Mesothelial cell of epicardium (in vitro differentiated cells): Measurements from ENCODE around the gene WNK4. TPM values are rescaled to one million over a fixed set of nuclear protein-coding genes. Genes with fewer than 3 reads are reported as not detected.

ENCODE experiments used
- DNase-seq, 2 experiments: peaks; one replicate each; pipeline ENCODE4 v3.0.0; 2021; ENCODE audit warnings: low spot score in 2 of 2; ENCODE audit not compliant: unreplicated experiment in 2 of 2
- H3K27ac Mint-ChIP-seq: 2 replicates; pipeline ENCODE4 v1.8.0; 2021; ENCODE audit warnings: mixed read lengths
- H3K27me3 Mint-ChIP-seq: 2 replicates; pipeline ENCODE4 v1.8.0; 2021; ENCODE audit warnings: low read depth, mixed read lengths
- H3K36me3 Mint-ChIP-seq: 2 replicates; pipeline ENCODE4 v1.8.0; 2021; ENCODE audit warnings: mixed read lengths
- H3K4me1 Mint-ChIP-seq: 2 replicates; pipeline ENCODE4 v1.8.0; 2021; ENCODE audit warnings: mixed read lengths
- H3K4me3 Mint-ChIP-seq: 2 replicates; pipeline ENCODE4 v1.8.0; 2021; ENCODE audit warnings: mild to moderate bottlenecking, moderate library complexity, mixed read lengths
- H3K9me3 Mint-ChIP-seq: 2 replicates; pipeline ENCODE4 v1.8.0; 2021; ENCODE audit warnings: mixed read lengths
- CTCF ChIP-seq: fragments of 200-600 bp; sonication (generic); IDR thresholded peaks from one replicate; pipeline ENCODE4 v1.5.0; 2021; ENCODE audit warnings: antibody characterized with exemption; ENCODE audit not compliant: unreplicated experiment
- total RNA-seq: library from RNA; stranded (reverse); gene quantifications from 3 replicates; pipeline ENCODE4 v1.2.1, GENCODE V29; 2021

The WNK4 gene
- total RNA-seq, 1 donor from 2014 or later = 1.7 TPM

DNA sequence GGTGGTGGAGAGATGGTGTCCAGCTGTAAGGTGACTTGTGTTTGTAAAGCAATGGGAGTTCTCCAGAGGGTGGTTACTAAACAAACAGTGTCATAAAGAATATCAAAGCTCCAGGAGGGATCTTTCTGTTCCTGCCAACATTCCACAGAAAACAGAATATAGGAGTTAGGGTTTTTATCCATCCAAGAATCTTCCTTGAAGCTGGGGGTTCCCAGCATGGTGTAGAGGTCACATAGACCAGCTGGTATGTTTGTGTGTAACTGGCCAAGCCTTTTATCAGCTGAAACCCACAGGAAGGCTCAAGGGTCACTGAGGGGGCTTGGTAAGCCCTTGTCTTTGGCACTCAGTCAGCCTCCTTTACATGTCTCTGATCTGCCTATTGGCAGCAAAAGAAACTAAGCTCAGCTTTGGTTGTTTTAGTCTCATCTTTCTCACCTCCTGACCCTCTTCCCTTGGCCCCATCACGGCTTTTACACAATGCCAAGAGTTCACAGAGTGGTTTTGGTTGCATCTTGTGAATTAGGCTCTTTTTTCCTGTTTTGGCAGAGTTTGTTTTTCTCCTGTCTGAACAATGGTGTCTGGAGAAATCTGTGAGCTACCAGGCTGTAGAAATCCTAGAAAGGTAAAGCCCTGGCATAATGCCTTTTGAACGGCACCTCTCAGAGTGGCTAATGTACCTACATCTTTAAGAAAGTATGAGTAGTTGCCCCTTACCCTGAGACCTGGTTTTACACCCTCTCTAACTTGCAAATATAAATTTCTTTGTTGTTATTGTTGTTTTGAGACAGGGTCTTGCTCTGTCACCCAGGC lies 22.9 kb downstream of the WNK4 start:
- H3K9me3 Mint-ChIP-seq = no peaks in the 10 kb centered on the region
- H3K4me1 Mint-ChIP-seq = peaks cover 5% of the 10 kb centered on the region
- H3K27ac Mint-ChIP-seq = no peak overlapping the region
- DNase-seq = no peak
- no peak for TF ChIP-seq CTCF
- H3K27me3 Mint-ChIP-seq = peaks cover 12% of the 10 kb centered on the region
- no peaks in the 10 kb centered on the region for H3K36me3 Mint-ChIP-seq
- H3K4me3 Mint-ChIP-seq = no peak overlapping the region

DNA sequence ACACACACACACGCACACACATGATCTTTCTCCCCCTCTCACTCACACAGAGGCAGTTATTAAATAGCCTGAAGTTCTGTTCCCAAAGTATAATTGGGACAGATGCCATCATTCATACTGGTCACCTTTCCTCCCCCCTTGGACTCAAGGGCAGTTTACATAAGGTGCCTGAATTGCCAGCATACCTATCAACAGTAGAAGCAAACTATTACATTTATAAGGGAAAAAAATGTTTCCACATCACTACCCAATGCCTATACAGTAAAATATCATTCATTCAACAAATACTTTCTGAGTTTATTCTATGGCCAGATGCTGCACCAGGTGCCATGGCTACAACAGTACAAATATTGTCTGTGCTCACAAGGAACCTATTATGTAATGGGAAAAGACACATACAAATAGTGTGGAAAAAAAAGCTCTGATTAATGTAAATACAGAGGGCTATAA lies 24.5 kb downstream of the WNK4 start:
- Mint-ChIP-seq H3K27me3 (peaks cover 9% of the 10 kb centered on the region), H3K27ac (no peak overlapping the region), H3K9me3 (no peaks in the 10 kb centered on the region), H3K36me3 (peaks cover 2% of the 10 kb centered on the region), H3K4me1 (no peaks in the 10 kb centered on the region), H3K4me3 (no peak overlapping the region)
- TF ChIP-seq CTCF = no peak
- no peak for DNase-seq

DNA sequence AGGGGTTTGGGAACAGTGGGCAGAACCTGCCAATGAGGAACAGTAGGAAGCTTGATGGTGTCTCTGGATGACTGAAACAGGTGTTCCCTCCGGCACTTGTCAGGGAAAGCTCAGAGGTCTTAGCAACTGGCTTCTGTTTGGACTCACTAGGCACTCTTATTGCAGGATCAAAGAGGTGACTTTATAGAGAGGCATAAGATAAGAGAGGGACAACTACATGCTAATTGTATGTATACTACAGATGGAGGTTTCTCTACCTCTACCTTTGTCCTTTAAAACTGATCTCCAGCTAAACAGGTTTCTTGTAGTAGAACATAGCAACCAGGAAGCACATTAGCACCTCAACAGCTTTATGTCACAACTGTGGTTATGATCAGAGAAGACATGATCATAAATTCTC lies 25.8 kb downstream of the WNK4 start:
- Mint-ChIP-seq H3K36me3 (peaks cover 10% of the 10 kb centered on the region), H3K27ac (no peak overlapping the region), H3K27me3 (peaks cover 5% of the 10 kb centered on the region)

GRCh38 chr17:42809250-42809649 lies 28.8 kb downstream of the WNK4 start:
- no peak overlapping the region for H3K27ac Mint-ChIP-seq
- H3K36me3 Mint-ChIP-seq = peaks cover 20% of the 10 kb centered on the region
- no peaks in the 10 kb centered on the region for H3K9me3 Mint-ChIP-seq
- DNase-seq = no peak
- no peaks in the 10 kb centered on the region for H3K4me1 Mint-ChIP-seq
- no peak overlapping the region for H3K4me3 Mint-ChIP-seq
- no peaks in the 10 kb centered on the region for H3K27me3 Mint-ChIP-seq
- no peak for TF ChIP-seq CTCF

More for the DNA sequence above, 25.8 kb downstream of the WNK4 start:
- DNase-seq = no peak
- no peak for TF ChIP-seq CTCF
- no peak overlapping the region for H3K4me3 Mint-ChIP-seq
- no peaks in the 10 kb centered on the region for H3K9me3 Mint-ChIP-seq
- H3K4me1 Mint-ChIP-seq = no peaks in the 10 kb centered on the region

GRCh38 chr17:42814633-42815399 lies 34.4 kb downstream of the WNK4 start:
- peaks cover 45% of the 10 kb centered on the region for H3K36me3 Mint-ChIP-seq

More at GRCh38 chr17:42814633-42815399, 34.4 kb downstream of the WNK4 start:
- H3K4me3 Mint-ChIP-seq = no peak overlapping the region
- H3K9me3 Mint-ChIP-seq = no peaks in the 10 kb centered on the region
- no peak for DNase-seq
- no peaks in the 10 kb centered on the region for H3K4me1 Mint-ChIP-seq
- no peaks in the 10 kb centered on the region for H3K27me3 Mint-ChIP-seq
- H3K27ac Mint-ChIP-seq = no peak overlapping the region
- TF ChIP-seq CTCF = no peak
